ENCODE results near the gene MGAT4B.

Gene MGAT4B

GRCh38 chr5:179767496-179768100 is 39.1 kb downstream of the MGAT4B start:
- DNase-seq: no peak

DNA sequence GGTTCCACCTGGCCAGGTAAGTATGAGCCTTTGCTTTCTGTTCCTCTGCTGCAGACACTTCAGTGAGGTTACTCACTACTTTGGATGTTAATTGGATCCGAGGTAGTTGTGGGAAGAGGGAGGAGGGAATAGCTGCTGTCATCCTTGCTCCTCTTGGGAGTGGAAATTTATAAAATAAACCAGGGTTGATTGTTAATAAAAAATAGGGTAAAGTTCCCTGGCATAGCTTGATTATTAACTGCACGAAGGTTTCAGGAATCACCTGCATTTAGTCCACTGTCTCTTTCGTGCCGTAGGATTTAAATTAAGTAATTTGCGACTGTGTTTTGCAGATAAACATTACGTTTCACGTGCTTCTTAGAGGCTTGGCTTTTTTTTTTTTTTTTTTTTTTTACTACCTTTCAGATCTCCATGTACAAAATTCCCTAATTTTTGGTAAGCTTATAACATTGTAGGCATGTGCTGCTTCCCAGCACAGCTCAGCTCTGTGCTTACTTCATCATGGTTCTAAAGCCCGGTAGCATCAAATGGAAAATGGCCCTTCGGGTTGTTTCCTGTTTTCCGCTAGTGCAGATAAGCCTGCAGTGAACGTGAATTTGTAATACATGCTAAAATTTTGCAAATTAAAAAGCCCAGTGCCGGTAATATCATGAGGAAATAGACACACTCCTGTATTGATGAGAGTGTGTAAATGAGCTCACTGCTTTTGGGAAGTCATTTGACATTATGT is 39.8 kb downstream of the MGAT4B start:
- no peak for DNase-seq

GRCh38 chr5:179766021-179766725 is 40.5 kb downstream of the MGAT4B start:
- DNase-seq: no peak

GRCh38 chr5:179765400-179765799 is 41.3 kb downstream of the MGAT4B start:
- no peak for DNase-seq

DNA sequence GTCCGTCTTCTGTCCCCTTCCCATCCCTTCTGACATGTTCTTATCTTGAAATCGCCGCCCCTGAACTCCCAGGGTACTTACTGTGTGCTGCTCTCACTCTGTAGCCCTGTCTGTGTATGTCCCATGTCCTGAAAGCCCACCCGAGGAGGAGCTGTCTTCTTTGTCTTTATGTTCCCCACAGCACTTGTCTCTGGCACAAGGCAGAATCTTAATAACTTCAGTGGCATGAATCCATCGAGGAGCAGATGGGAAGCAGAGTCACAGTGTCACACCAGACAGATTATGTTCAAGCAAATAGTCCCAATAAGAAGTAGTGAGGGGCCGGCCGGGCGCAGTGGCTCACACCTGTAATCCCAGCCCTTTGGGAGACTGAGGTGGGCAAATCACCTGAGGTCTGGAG is 42.6 kb downstream of the MGAT4B start:
- DNase-seq: no peak

DNA sequence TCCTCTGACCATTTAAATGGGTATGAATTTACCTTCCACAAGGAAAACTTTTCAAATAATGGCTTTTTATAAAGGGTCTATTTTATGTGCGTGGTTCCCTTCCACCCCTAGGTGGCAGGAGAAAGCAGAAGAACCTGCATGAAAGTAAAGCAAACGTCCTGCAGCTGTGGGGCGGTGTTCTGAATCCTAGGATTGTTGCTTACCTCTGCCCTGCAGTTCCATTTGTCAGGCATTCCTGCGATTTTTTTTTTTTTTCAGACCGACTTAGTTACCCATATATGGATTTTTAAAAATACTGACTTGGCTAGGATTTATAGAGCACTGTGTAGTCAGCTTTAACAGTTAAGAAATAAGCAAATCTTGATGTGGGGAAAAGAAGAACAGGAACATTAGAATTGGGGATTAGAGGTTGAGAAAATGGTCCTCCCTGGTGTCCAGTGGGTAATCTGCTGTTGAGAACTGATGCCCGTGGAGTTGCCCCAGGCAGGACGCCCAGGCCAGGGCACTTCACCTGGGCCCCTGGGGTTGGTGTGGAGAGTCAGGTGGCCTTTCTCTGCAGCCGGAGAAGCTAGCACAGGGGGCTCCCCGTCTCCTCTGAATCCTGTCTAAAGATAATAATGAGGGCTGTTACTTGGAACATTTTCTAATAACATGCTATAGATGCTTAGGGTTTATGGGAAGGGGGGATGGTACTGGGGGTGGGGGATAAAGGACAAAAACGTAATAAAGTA is 43.3 kb downstream of the MGAT4B start:
- DNase-seq: peak; percentile 44

GRCh38 chr5:179762781-179763176 is 43.9 kb downstream of the MGAT4B start:
- no peak for DNase-seq

DNA sequence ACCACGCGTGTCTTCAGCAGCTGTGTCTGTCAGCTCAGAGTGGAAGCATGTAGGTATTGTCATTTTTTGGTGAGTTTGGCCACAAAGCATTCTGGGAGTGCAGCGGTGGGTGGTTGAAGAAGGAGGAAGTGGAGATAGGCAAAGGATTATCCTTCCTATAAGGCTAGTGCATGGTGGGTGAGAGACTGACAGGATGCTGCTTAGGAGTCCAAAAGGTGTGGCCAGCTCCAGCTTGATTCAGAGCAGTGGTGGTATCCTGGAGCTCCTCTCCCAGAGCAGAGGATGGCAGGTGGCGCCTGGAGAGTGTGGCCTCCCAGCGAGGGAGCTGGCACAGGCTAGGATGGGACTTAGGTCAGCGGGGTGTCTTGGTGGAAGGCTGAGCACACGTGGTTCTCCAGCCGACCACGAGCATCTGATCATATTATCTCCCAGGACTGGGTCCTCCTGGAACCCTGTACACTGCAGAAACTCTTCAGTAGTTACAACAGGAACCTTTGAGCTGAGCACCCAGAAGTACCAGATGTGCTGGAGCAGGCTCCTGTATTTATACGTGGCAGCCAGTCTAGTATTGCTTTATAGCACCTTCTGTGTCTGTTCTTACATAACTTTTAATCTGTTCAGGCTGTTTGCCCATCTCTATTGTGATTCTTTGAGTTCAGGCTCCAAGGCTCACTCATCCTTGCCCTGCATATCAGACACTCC is 44.4 kb downstream of the MGAT4B start:
- DNase-seq: no peak

DNA sequence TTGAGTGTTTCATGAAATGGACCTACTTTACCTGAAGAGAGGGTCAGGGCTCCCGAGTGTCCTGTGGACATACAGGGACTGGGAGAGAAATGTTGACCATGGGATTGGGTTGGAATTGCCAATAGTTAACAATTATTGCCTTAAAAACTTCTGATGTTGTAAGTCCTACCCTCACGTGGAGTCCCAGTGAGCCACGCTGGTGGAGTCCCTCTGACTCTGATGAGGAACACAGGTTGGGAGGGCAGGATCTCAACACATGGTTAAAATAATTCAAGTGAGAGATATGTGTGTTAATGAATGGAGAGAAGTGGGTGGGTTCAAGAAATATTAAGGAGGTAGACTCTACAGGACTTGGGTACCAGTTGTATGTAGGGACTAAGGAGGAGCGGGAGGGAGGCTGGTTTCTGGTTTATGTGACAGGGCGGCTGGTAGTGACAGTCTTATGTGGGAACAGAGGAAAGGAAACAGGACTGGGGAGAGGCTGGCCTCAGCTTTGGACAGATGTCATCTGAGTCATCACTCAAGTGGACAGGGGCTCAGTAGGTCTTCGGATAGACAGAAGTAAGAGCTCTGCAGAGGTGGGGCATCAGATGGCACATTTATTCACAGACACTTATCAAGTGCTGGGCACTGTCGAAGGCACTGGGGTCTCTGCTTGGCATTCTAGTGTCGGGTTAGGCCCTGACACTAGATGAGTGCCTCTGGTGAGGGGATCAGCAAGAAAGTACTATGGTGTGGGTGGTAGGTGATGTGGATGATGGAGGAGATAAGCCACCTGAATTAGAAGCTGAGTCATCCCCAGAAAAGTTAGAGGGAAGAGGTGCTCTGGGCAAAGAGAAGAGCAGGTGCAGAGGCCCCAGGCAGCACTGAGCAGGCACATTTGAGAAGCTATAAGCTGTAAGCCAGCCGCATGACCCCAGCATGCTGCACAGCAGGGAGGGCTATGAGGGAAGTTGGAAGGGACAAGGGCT is 46.8 kb downstream of the MGAT4B start:
- peak; percentile 21 for DNase-seq

DNA sequence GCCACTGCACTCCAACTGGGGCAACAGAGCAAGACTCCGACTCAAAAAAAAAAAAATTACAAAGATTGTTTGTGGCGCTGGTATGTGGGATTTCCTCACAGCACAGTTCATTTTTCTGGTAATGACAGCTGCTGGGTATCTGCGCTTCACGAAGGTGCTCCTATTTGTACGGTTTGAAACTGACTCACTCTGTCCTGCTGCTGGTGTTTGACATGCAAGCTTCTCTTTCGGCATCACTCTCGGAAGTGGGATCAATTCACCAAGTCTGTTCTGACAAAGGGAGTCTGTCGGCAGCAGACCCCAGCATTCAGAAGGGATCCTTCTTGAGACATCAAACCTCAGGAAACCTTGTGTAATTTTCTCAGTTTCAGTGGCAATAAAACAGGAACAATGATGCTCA is 47.7 kb downstream of the MGAT4B start:
- DNase-seq: no peak

- DNase-seq: no peak
These were observed 51.6 kb downstream of the MGAT4B start for GRCh38 chr5:179755022-179755421.

DNA sequence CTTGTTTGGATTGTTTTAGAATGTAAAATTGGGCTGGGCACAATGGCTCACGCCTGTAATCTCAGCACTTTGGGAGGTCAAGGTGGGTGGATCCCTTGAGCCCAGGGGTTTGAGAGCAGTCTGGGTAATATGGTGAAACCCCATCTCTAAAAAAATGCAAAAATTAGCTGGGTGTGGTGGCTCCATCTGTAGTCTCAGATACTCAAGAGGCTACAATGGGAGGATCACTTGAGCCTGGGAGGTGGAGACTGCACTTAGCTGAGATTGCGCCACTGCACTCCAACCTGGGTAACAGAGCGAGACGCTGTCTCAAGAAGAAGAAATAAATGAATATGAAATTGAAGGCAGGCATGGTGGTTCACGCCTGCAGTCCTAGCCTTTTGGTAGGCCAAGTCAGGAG is 52.7 kb downstream of the MGAT4B start:
- DNase-seq: no peak

DNA sequence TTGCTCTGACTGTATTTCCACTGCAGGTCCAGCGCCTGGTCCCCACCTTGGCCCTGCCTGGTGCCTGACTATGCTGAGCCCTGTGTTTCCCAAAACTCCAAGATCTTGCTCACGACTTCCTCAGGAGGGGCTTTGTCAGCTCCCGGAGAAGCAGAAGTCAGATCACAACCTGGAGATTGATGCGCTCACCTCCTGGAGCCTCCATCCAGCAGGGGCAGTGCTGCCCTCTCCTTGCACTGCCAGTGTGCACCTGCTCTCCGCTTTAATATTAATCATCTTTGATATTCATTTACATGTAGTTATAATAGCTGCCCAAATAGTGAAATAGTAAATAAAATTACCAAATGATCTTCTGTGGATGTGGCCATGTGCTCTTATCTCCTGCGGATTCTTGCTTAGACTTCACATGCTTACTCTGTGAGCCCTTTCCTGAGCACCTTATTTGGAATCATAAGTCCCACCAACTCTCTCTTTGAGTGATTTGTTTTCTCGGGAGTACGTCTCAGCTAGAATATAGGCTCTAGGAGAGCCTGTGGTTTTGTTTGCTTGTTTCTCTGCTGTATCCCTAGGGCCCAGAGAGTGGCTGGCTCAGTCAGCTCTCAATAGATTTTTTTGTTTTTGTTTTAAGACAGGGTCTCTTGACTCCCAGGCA is 56.7 kb downstream of the MGAT4B start:
- no peak for DNase-seq

- no peak for DNase-seq
These were observed 58.9 kb downstream of the MGAT4B start for GRCh38 chr5:179747811-179748210.
